GM12892 (cell line): ENCODE data around the gene MYO5A.
A peak's percentile ranks its signal among the peaks of the same experiment; 100 is the strongest.

Source experiments
- DNase-seq: peaks from one replicate; pipeline ENCODE4 v3.0.0; 2011; ENCODE audit not compliant: insufficient read length
- FAIRE-seq: peaks from 2 replicates; lab custom pipeline; 2011; peaks lifted over from hg19 to GRCh38; lab: Jason Lieb, UNC
- POLR2A ChIP-seq: IDR thresholded peaks from 2 replicates; pipeline ENCODE4 v1.6.1; 2011; ENCODE audit warnings: low read depth, low read length, control low read depth
- POLR2AphosphoS5 ChIP-seq: IDR thresholded peaks from 2 replicates; pipeline ENCODE4 v1.6.1; 2011; ENCODE audit warnings: low read depth, low read length, control low read depth
- TAF1 ChIP-seq: IDR thresholded peaks from 2 replicates; pipeline ENCODE4 v1.6.1; 2011; ENCODE audit warnings: low read depth, mild to moderate bottlenecking, control low read depth, low read length, borderline replicate concordance

The MYO5A gene

DNA sequence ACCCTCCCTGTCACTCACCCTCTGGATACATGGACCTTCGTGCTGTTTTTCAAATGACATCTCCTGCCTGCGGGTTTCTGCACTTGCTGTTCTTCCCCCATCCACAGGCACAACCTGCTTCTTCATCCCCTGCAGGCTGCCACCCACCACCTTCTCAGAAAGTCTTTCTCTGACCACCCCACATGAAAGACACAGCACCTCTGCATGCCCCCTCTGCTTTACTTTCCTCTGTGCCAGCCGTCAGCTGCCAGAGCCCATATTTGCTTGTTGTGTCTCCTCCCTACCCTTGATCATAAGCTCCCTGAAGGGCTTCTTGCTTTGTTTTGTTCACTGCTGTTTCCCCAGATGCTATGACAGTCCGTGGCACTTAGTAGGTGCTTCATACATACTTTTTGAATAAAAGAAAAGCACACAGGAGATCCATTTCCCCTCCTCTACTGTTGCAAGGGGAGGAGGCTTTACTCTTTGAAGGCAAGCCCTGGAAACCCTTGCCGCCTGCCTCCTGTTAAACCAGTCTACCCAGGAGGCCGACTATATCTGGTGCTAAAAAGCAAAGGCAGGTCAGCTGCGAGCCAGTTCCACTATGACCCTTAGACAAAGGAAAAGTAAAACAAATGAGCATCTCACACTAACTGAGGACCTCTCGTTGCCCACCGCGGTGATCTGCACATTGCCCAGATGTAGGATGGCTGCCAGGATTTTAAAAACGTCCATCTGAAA is 265.0 kb downstream of the MYO5A start:
- TF ChIP-seq POLR2AphosphoS5 (no peak), TAF1 (no peak), POLR2A (no peak)

DNA sequence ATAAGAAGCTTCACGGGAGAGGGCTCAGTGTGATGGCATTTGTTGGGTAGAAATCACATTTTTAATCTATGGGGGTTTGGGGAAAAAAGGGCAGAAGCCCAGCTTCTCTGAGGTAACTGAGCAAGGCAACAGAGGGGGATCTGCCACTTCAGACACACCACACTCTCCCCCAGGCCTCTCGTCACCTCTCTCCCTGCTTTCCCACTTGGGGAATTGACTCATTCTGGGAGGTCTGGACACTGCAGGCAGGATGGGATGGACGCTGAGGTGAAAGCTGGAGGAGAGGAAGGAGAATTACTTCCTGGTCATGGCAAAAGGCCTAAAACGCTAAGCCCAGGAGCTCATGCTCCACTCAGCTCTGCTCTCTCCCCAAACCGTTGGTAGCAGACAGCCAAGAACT is 266.3 kb downstream of the MYO5A start:
- DNase-seq (no peak), FAIRE-seq (no peak)
- TF ChIP-seq POLR2AphosphoS5 = no peak
- TF ChIP-seq POLR2A = no peak
- no peak for TF ChIP-seq TAF1

More for the DNA sequence above, 265.0 kb downstream of the MYO5A start:
- DNase-seq (no peak), FAIRE-seq (no peak)

DNA sequence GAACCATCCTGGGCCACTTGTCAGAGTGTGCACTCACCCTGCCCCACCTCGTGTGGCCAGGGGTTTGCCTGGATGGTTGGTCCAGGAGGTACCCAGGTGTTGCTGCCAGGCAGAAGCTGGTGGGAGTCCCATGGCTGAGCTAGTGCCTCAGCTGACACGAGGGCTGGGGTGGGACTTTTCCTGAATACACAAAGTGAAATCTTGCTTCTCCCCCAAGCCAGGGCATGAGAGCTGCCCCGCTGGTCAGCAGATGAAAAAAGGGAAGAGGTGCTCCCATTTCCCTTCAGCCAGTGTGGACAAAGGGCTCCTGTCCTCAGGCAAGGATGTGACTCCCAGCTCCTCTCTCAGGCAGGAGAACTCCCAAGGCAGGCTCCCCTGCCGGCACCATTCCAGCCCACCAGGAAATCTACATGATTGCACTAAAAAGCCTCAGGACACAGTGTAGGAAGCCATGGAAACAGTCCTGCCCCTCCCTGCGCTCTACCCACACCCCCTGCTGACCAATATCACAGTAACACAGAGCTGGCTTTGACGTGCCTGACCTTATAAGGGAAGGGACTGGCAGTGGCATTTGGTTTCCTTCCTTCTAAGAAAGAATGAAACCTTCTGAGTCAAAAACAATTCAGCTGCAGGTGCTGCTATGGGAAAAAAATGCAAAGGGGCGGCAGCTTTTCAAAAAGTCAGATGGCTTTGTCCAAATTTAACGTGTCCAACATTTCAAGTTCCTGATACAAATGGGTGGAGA is 267.0 kb downstream of the MYO5A start:
- FAIRE-seq (peak; percentile 100), DNase-seq (peak; percentile 63)
- 0 out of 2 replicates have a peak, but pooled peaks have one; percentile 18 for TF ChIP-seq TAF1
- peak; percentile 50 for TF ChIP-seq POLR2A
- no peak for TF ChIP-seq POLR2AphosphoS5

DNA sequence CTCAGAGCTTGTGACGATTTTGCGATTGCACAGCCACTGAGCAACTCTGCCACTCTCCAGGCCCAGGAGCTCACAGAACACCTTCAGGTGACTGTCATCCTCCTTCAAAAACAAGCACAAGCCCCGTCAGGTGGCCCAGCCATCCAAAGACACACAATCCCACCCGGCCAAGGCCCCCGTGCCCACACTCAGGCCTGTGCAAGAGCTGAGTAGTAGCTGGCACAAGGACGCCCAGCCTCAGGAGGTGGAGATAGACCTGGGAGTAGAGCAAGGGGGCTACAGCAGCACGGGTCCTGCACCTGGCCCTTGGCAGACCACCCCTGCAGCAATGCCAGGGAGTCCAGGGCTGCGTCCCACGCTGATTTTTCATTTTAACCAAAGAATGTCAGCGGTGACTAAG is 267.7 kb downstream of the MYO5A start:
- no peak for TF ChIP-seq TAF1
- no peak for TF ChIP-seq POLR2A
- no peak for TF ChIP-seq POLR2AphosphoS5
- DNase-seq = no peak
- peak; percentile 53 for FAIRE-seq

DNA sequence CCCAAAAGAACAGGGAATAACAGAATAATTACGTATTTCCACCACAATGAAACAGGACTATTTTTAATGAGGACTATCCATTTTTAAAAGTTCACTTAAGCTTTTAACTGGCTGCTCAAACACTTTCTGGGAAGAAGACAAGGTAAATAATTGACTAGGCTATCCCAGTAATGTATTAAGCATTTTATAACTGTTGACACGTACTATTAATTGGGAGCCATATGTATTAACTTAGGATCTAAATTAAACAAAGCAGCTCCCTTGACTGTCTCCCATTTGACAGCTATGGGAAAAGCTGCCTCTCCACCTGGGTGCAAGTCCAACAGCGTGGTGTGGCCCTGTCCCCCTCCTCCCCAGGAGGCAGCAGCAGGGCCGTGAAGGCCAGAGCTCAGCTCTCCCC is 269.2 kb downstream of the MYO5A start:
- TF ChIP-seq TAF1 = no peak
- no peak for TF ChIP-seq POLR2A
- no peak for TF ChIP-seq POLR2AphosphoS5
- no peak for DNase-seq

DNA sequence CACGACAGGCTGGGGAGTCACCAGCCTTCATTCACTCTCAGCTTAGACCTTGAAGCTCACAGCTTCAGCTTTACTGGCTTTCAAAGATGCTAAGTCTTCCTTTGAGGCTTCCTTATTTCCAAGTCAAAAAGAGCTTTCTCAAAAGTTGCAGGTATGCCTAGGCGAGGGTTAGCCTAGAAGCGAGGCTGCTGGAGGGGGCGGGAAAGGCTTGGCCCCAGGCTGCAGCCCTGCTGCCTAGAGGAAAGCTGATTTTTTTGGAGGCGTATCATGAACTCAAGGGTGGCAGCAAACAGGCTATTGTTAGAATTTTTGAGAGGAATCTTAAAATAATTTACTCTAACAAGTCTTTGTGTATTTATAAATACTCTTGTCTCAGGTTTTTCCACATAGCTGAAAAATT is 270.2 kb downstream of the MYO5A start:
- no peak for DNase-seq
- no peak for FAIRE-seq
- TF ChIP-seq POLR2AphosphoS5 (no peak), POLR2A (no peak), TAF1 (no peak)

More for the DNA sequence above, 269.2 kb downstream of the MYO5A start:
- no peak for FAIRE-seq

DNA sequence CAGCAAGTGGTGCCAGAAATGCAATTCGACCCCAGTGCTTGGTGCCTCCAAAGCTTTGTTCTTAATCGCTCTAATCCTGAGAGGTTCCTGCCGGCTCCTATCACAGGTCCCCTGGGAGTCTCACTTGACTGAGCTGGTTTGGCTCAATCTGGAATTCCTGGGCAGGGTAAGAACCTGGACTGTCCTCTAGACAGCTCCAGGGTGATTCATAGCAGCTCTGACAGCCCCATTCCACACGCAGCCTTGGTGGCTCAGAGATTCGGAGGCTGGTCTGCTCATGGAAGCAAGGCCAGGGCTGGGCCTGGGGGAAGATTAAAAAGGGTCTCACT is 271.0 kb downstream of the MYO5A start:
- FAIRE-seq (no peak), DNase-seq (no peak)

More for the DNA sequence above, 271.0 kb downstream of the MYO5A start:
- TF ChIP-seq TAF1 (no peak), POLR2A (no peak), POLR2AphosphoS5 (no peak)
